Left renal cortex interstitium (tissue), 4 donors: ENCODE results near the gene MYO3A. TPM values are rescaled to one million over a fixed set of nuclear protein-coding genes. Genes with fewer than 3 reads are reported as not detected.

Experiments used
- DNase-seq, 4 donors: peaks; one replicate each; pipeline ENCODE4 v3.0.0-alpha.2; 2013; ENCODE audit warnings: low read depth in 4 of 4, low spot score in 2 of 4, missing footprints in 1 of 4
- polyA plus RNA-seq, 4 donors: library from polyadenylated mRNA; unstranded; fragments of 120-200 nt; gene quantifications; one replicate each; pipeline ENCODE4 v1.2.1, GENCODE V29; 2013; ENCODE audit not compliant: insufficient read length in 4 of 4

MYO3A gene
- polyA plus RNA-seq, 4 donors = 4.2 to 10.1 (median 6.6) TPM

DNA sequence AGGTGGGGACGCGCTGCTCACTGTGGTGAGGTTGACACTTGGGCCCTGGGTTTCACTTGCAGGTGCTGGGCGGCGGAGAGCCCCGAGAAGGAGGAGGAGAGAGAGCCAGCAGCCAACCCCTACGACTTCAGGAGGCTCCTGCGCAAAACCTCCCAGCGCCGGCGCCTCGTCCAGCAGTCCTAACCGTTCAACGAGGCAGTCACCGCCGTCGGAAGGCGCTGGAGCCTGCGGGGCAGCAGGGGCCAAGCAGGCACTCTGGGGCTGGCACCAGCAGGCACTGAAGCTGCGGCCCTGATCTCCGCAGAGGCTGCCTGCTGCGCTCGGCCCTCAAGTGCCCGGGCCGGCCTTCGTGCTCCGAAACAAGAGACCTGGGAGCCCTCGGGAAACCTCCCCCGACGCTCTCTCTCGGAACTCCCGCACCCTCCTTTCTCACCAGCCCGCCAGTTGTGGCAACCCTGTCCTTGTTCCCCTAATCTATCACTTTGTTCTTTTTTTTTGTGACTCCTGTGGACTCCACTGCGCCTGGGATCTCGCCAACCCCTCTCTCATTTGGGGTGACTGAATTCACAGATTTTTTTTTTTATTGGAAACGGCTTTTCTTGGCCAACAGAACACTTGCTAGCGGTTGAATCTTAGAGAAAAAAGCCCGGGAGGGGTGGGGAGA lies 277.9 kb downstream of the MYO3A start:
- no peak for DNase-seq

DNA sequence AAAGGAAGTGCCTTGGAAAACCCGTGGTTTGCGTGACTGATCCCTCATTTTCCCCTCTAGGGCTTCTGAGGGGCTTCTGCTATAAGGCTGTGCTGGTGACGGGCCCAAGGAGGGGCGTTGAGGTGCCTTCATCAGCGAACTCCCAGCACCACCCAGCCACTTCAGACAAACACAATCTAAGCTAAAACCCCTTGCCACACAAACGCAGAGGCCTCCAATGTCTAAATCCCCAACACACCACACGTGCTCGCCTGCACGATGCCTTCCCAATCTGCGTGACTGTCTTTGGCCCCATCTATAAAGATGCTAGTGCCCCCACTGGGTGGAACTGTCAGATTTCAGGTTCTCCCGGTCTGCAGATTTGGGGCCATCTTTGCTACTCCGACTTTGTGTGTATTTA lies 278.5 kb downstream of the MYO3A start:
- DNase-seq = no peak

GRCh38 chr10:26213157-26213800 lies 279.2 kb downstream of the MYO3A start:
- DNase-seq = no peak

GRCh38 chr10:26214004-26214403 lies 280.0 kb downstream of the MYO3A start:
- DNase-seq = no peak

GRCh38 chr10:26214551-26215395 lies 280.7 kb downstream of the MYO3A start:
- no peak for DNase-seq

- DNase-seq = no peak
These were observed 281.4 kb downstream of the MYO3A start for GRCh38 chr10:26215396-26215934.

- DNase-seq = no peak
These were observed 282.0 kb downstream of the MYO3A start for GRCh38 chr10:26215935-26216584.

DNA sequence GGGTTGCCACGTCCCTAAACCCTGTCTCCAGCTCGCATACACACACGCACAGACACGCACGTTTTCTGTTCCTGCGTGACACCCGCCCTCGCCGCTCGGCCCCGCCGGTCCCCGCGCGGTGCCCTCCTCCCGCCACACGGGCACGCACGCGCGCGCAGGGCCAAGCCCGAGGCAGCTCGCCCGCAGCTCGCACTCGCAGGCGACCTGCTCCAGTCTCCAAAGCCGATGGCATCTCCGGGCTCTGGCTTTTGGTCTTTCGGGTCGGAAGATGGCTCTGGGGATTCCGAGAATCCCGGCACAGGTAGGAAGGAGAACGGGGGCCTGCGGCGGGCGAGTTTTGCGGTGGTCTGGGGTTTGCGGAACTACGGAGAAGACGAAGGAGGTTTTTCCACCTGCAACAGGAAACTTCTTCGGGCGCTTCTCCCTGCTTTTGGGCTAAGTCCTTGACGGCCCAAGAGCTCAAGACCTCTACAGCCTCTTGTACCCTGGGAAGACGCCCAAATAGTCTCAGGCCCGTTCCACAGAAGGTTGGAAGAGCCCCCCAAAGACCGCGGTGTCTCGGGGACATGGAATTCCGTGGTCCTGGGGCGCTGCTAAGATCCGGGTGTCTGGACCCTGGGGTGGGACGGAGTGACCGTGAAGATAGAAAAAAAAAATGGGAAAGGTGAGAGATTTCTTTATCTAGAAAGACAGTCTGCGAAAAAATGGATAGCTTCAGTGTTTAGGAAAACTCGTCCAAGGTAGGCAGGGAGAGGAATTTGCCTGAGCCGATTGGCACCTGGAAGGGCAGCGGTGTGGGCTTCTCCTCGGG lies 282.8 kb downstream of the MYO3A start, which contains the start of gene GAD2:
Gene GAD2, plus strand, starts transcription at position 190 of the 811 bp plus-strand sequence. Its CDS starts 36 bp downstream, at position 226.
- DNase-seq = no peak

DNA sequence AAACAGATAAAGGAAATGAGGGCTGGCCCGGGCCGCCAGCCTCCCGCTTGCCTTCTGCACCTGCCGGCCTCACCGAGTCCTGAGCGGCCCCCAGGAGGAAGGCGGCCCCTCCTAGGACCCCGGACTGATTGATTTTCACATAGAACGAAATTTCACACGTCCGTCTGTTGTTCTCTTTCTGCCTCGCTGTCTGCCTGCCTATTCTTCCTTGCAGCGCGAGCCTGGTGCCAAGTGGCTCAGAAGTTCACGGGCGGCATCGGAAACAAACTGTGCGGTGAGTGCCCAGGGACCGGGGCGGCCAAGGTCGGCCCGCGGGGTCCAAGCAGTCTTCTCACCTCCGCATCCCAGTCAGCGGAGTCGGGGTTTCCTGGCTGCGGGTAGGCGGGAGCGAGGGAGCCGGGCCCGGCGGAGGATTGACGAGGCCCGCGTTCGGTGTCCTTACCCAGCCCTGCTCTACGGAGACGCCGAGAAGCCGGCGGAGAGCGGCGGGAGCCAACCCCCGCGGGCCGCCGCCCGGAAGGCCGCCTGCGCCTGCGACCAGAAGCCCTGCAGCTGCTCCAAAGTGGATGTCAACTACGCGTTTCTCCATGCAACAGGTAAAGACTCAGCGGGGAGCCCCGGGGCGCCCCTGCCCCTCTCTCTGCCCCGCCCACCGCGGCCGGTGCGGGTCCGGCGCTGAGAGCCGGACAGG lies 283.5 kb downstream of the MYO3A start:
- no peak for DNase-seq

- no peak for DNase-seq
These were observed 285.6 kb downstream of the MYO3A start for GRCh38 chr10:26219676-26220075.

DNA sequence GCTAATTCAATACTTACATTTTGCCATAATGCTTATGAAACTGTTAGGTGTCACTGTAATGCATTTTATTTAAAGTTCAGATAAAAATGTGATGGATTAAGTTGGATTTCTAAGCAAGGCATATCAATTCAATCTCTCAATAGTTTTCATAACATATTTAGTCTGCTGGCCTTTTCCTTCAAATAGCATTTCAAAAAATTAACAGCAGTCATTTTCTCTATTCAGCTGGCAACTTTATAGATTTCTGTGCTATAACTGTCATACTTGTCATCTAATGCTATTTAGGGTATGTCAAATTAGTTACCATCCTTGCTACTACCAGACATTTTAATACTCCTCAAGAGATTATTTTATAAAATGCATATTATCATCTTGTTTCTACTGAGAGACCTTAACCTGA lies 286.9 kb downstream of the MYO3A start:
- no peak for DNase-seq

GRCh38 chr10:26221541-26221940 lies 287.5 kb downstream of the MYO3A start:
- DNase-seq = no peak

GRCh38 chr10:26222563-26222962 lies 288.5 kb downstream of the MYO3A start:
- DNase-seq = no peak

GRCh38 chr10:26225322-26225721 lies 291.3 kb downstream of the MYO3A start:
- DNase-seq = no peak

GRCh38 chr10:26227786-26228185 lies 293.8 kb downstream of the MYO3A start:
- DNase-seq = no peak

GRCh38 chr10:26232174-26232573 lies 298.1 kb downstream of the MYO3A start:
- no peak for DNase-seq

DNA sequence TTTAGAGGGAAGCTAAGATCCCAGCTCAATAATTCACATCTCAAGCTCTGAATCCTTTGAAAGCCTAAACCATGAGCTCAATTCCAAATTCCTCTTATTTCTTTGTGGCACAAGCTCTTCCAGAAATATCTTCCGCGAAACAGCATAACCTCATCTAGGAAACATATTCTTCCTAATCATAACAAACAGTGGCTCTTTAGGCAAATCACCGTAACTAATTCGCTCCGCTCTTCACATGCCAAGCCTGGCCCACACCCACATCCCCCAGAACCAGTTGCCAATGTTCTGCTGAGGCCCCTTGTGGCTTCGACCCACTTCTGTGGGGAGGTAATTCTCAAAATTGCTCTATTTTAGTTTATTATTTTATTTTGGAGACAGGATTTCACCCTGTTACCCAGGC lies 301.7 kb downstream of the MYO3A start:
- no peak for DNase-seq

GRCh38 chr10:26238378-26238777 lies 304.3 kb downstream of the MYO3A start:
- DNase-seq = no peak

- peak; percentile 22 to 75 (median 35) for DNase-seq
These were observed 308.8 kb downstream of the MYO3A start for GRCh38 chr10:26242706-26243350.
